HEK293 (cell line): ENCODE results near the gene TMED4.

Experiments
- CTCF ChIA-PET: fragments of 350-600 bp; formaldehyde crosslinking; extraction: SDS; loops from one replicate; lab custom pipeline; 2021; ENCODE audit warnings: antibody characterized with exemption; lab: Yijun Ruan, JAX
- POLR2A ChIA-PET: fragments of 300-600 bp; formaldehyde crosslinking; extraction: SDS; loops from one replicate; lab custom pipeline; 2020; ENCODE audit warnings: antibody characterized with exemption, inconsistent platforms; lab: Yijun Ruan, JAX
- H3K27ac ChIP-seq: fragments of 200-500 bp; sonication (Bioruptor generic); 2 replicates; pipeline ENCODE4 v1.5.1; 2014; ENCODE audit warnings: low read depth, low read length, control low read depth, inconsistent platforms; ENCODE audit errors: extremely low read depth
- H3K36me3 ChIP-seq, 2 experiments: fragments of 200-500 bp in 1 of 2; sonication (Bioruptor generic) in 1 of 2; 1 replicate in 1 of 2; 2 replicates in 1 of 2; pipeline ENCODE4 v1.5.1; 2014 to 2017; ENCODE audit warnings: inconsistent platforms in 2 of 2, low read length in 2 of 2; ENCODE audit not compliant: control insufficient read depth in 2 of 2, insufficient read depth in 1 of 2
- H3K4me1 ChIP-seq: fragments of 200-500 bp; sonication (Bioruptor generic); 2 replicates; pipeline ENCODE4 v1.5.1; 2014; ENCODE audit warnings: mild to moderate bottlenecking, low read length, inconsistent platforms; ENCODE audit not compliant: control insufficient read depth, insufficient read depth
- H3K4me3 ChIP-seq: 2 replicates; pipeline ENCODE4 v1.5.1; 2011; ENCODE audit warnings: low read depth, mild to moderate bottlenecking, control low read depth, low read length, moderate library complexity
- H3K9me3 ChIP-seq: fragments of 200-500 bp; sonication (Bioruptor generic); 2 replicates; pipeline ENCODE4 v1.5.1; 2014; ENCODE audit warnings: low read depth, low read length, inconsistent platforms; ENCODE audit not compliant: control insufficient read depth, insufficient read depth
- AEBP2 ChIP-seq: fragments of 450-650 bp; formaldehyde crosslinking; IDR thresholded peaks from 2 replicates; pipeline ENCODE4 v1.5.1; 2016; ENCODE audit warnings: missing biosample characterization, missing genetic modification characterization, borderline replicate concordance
- FEZF1 ChIP-seq: fragments of 450-650 bp; formaldehyde crosslinking; IDR thresholded peaks from 2 replicates; pipeline ENCODE4 v1.5.1; 2016; ENCODE audit warnings: missing biosample characterization, missing genetic modification characterization
- IKZF3 ChIP-seq: fragments of 450-650 bp; IDR thresholded peaks from 2 replicates; pipeline ENCODE4 v1.5.0; 2018; ENCODE audit warnings: missing biosample characterization, mild to moderate bottlenecking, missing genetic modification characterization, moderate library complexity
- PATZ1 ChIP-seq: fragments of 450-650 bp; formaldehyde crosslinking; IDR thresholded peaks from 2 replicates; pipeline ENCODE4 v1.5.1; 2016; ENCODE audit warnings: missing biosample characterization, missing genetic modification characterization
- PRDM1 ChIP-seq: fragments of 450-650 bp; formaldehyde crosslinking; IDR thresholded peaks from 2 replicates; pipeline ENCODE4; 2016; ENCODE audit warnings: missing biosample characterization, missing genetic modification characterization
- SCRT2 ChIP-seq: fragments of 450-650 bp; formaldehyde crosslinking; IDR thresholded peaks from 2 replicates; pipeline ENCODE4 v1.5.1; 2016; ENCODE audit warnings: missing biosample characterization, missing genetic modification characterization
- SP2 ChIP-seq: fragments of 450-650 bp; formaldehyde crosslinking; IDR thresholded peaks from 2 replicates; pipeline ENCODE4 v1.5.1; 2016; ENCODE audit warnings: missing biosample characterization, missing genetic modification characterization
- SP3 ChIP-seq: fragments of 450-650 bp; formaldehyde crosslinking; IDR thresholded peaks from 2 replicates; pipeline ENCODE4 v1.5.1; 2016; ENCODE audit warnings: missing biosample characterization, missing genetic modification characterization
- ZBTB20 ChIP-seq: fragments of 450-650 bp; formaldehyde crosslinking; IDR thresholded peaks from 2 replicates; pipeline ENCODE4 v1.5.1; 2016; ENCODE audit warnings: missing biosample characterization, missing genetic modification characterization
- ZBTB26 ChIP-seq: fragments of 450-650 bp; formaldehyde crosslinking; optimal IDR thresholded peaks from 2 replicates; pipeline ENCODE3; 2016; ENCODE audit warnings: missing biosample characterization, mild to moderate bottlenecking, missing genetic modification characterization
- ZFP3 ChIP-seq: fragments of 450-650 bp; formaldehyde crosslinking; IDR thresholded peaks from 2 replicates; pipeline ENCODE4 v1.5.1; 2016; ENCODE audit warnings: low read depth, missing biosample characterization, missing genetic modification characterization
- ZFP41 ChIP-seq: fragments of 450-650 bp; formaldehyde crosslinking; IDR thresholded peaks from 2 replicates; pipeline ENCODE4 v1.5.1; 2016; ENCODE audit warnings: missing biosample characterization, missing genetic modification characterization, borderline replicate concordance
- ZIC2 ChIP-seq: fragments of 450-650 bp; formaldehyde crosslinking; IDR thresholded peaks from 2 replicates; pipeline ENCODE4 v1.5.1; 2016; ENCODE audit warnings: missing biosample characterization, missing genetic modification characterization
- ZNF121 ChIP-seq: fragments of 450-650 bp; formaldehyde crosslinking; IDR thresholded peaks from 2 replicates; pipeline ENCODE4 v1.5.1; 2016; ENCODE audit warnings: missing biosample characterization, missing genetic modification characterization
- ZNF184 ChIP-seq: fragments of 450-650 bp; IDR thresholded peaks from 2 replicates; pipeline ENCODE4 v1.5.1; 2018; ENCODE audit warnings: missing biosample characterization, mild to moderate bottlenecking, missing genetic modification characterization
- ZNF24 ChIP-seq: fragments of 450-650 bp; formaldehyde crosslinking; IDR thresholded peaks from 2 replicates; pipeline ENCODE4 v1.5.1; 2016; ENCODE audit warnings: missing biosample characterization, missing genetic modification characterization
- ZNF391 ChIP-seq: fragments of 450-650 bp; formaldehyde crosslinking; IDR thresholded peaks from 2 replicates; pipeline ENCODE4 v1.5.1; 2016; ENCODE audit warnings: low read depth, missing biosample characterization, missing genetic modification characterization, borderline replicate concordance
- ZNF404 ChIP-seq: fragments of 450-650 bp; formaldehyde crosslinking; IDR thresholded peaks from 2 replicates; pipeline ENCODE4 v1.5.1; 2017; ENCODE audit warnings: missing biosample characterization, missing genetic modification characterization
- ZNF48 ChIP-seq: fragments of 450-650 bp; formaldehyde crosslinking; IDR thresholded peaks from 2 replicates; pipeline ENCODE4 v1.5.1; 2016; ENCODE audit warnings: missing biosample characterization, missing genetic modification characterization
- ZNF501 ChIP-seq: fragments of 450-650 bp; formaldehyde crosslinking; IDR thresholded peaks from 2 replicates; pipeline ENCODE4 v1.5.1; 2016; ENCODE audit warnings: missing biosample characterization, missing genetic modification characterization
- ZNF548 ChIP-seq: fragments of 450-650 bp; formaldehyde crosslinking; IDR thresholded peaks from 2 replicates; pipeline ENCODE4 v1.5.1; 2016; ENCODE audit warnings: missing biosample characterization, missing genetic modification characterization
- ZNF600 ChIP-seq: fragments of 450-650 bp; formaldehyde crosslinking; IDR thresholded peaks from 2 replicates; pipeline ENCODE4 v1.5.1; 2016; ENCODE audit warnings: missing biosample characterization, missing genetic modification characterization
- ZNF623 ChIP-seq: fragments of 450-650 bp; formaldehyde crosslinking; IDR thresholded peaks from 2 replicates; pipeline ENCODE4 v1.5.1; 2016; ENCODE audit warnings: missing biosample characterization, missing genetic modification characterization
- ZNF747 ChIP-seq: fragments of 450-650 bp; formaldehyde crosslinking; IDR thresholded peaks from 2 replicates; pipeline ENCODE4 v1.5.1; 2016; ENCODE audit warnings: missing biosample characterization, missing genetic modification characterization
- ZNF777 ChIP-seq: fragments of 450-650 bp; formaldehyde crosslinking; IDR thresholded peaks from 2 replicates; pipeline ENCODE4 v1.5.1; 2017; ENCODE audit warnings: missing biosample characterization, missing genetic modification characterization, borderline replicate concordance
- ZSCAN30 ChIP-seq: fragments of 450-650 bp; IDR thresholded peaks from 2 replicates; pipeline ENCODE4 v1.5.1; 2018; ENCODE audit warnings: missing biosample characterization, mild to moderate bottlenecking, missing genetic modification characterization, moderate library complexity

The TMED4 gene

GRCh38 chr7:44616545-44616944 is 34.5 kb upstream of the TMED4 start:
- no peak for TF ChIP-seq ZNF184 (tag by site-specific recombination)
- TF ChIP-seq ZNF747 (tag by site-specific recombination), result no peak
- TF ChIP-seq FEZF1, result no peak
- no peak for TF ChIP-seq SCRT2 (tag by site-specific recombination)
- TF ChIP-seq ZNF48 (tag by site-specific recombination), result no peak
- no peak for TF ChIP-seq ZNF501 (tag by site-specific recombination)
- TF ChIP-seq ZNF600 (tag by site-specific recombination), result no peak
- TF ChIP-seq ZIC2 (tag by site-specific recombination), result no peak
- TF ChIP-seq SP2 (tag by site-specific recombination), result no peak
- no peak for TF ChIP-seq ZNF404 (tag by site-specific recombination)
- TF ChIP-seq ZNF391 (tag by site-specific recombination), result no peak
- TF ChIP-seq ZNF24 (tag by site-specific recombination), result no peak
- no peak for TF ChIP-seq ZFP41 (tag by site-specific recombination)
- H3K9me3 ChIP-seq, result no peaks in the 10 kb centered on the region
- peaks cover 14% of the 10 kb centered on the region; the same call in 1 of the 2 replicates for H3K4me1 ChIP-seq
- ChIA-PET POLR2A (interaction anchor here (0.7 kb wide), 1 partner anchor 148 kb away, joined by 4 read pairs; no protein-coding TSS in a partner anchor), CTCF (interaction anchor here (1.0 kb wide), 1 partner anchor 10 kb away, joined by 5 read pairs; the partner anchor contains the start of gene OGDH)
- H3K27ac ChIP-seq, result no peak overlapping the region
- H3K4me3 ChIP-seq, result no peak overlapping the region
- H3K36me3 ChIP-seq, result no peaks in the 10 kb centered on the region; a peak in 1 of 3 replicates

- H3K4me1 ChIP-seq, result peaks cover 14% of the 10 kb centered on the region; the same call in 1 of the 2 replicates
- H3K27ac ChIP-seq, result no peak overlapping the region
- CTCF ChIA-PET, result no interaction called here
- POLR2A ChIA-PET, result interaction anchor here (0.7 kb wide), 1 partner anchor 149 kb away, joined by 4 read pairs; no protein-coding TSS in a partner anchor
- no peaks in the 10 kb centered on the region; a peak in 1 of 3 replicates for H3K36me3 ChIP-seq
- no peaks in the 10 kb centered on the region for H3K9me3 ChIP-seq
- H3K4me3 ChIP-seq, result no peak overlapping the region
- TF ChIP-seq ZSCAN30 (tag by site-specific recombination) (no peak), ZNF391 (tag by site-specific recombination) (no peak), ZNF548 (no peak), AEBP2 (tag by site-specific recombination) (no peak), PRDM1 (tag by site-specific recombination) (no peak), ZNF121 (tag by site-specific recombination) (peak; percentile 82; the same call in 1 of the 2 replicates)
Measured at GRCh38 chr7:44615793-44616192, 33.8 kb upstream of the TMED4 start.

GRCh38 chr7:44615149-44615611 is 33.1 kb upstream of the TMED4 start:
- ChIA-PET POLR2A (no interaction called here), CTCF (no interaction called here)
- Histone ChIP-seq H3K4me3 (no peak overlapping the region), H3K36me3 (no peaks in the 10 kb centered on the region; a peak in 1 of 3 replicates), H3K4me1 (peaks cover 14% of the 10 kb centered on the region; the same call in 1 of the 2 replicates), H3K9me3 (no peaks in the 10 kb centered on the region), H3K27ac (no peak overlapping the region)
- no peak for TF ChIP-seq ZBTB20 (tag by site-specific recombination)
- no peak for TF ChIP-seq SP3 (tag by site-specific recombination)
- TF ChIP-seq ZFP3 (tag by site-specific recombination), result no peak
- no peak for TF ChIP-seq ZNF777 (tag by site-specific recombination)
- peak; percentile 79 for TF ChIP-seq IKZF3 (tag by site-specific recombination)
- TF ChIP-seq PATZ1 (tag by site-specific recombination), result peak; percentile 78
- TF ChIP-seq ZNF623 (tag by site-specific recombination), result no peak
- TF ChIP-seq ZBTB26 (tag by site-specific recombination), result no peak
